HepG2 (cell line): Measurements from ENCODE around the gene AGO4.

Experiments used
- ATF7 ChIP-seq, 2 experiments: fragments of 450-650 bp in 1 of 2; sonication (generic) in 1 of 2; formaldehyde crosslinking in 1 of 2; IDR thresholded peaks; 2 replicates each; pipeline versions ENCODE4 v1.4.0 to v1.6.1; 2016 to 2020; ENCODE audit warnings: antibody characterized with exemption in 1 of 2, mild to moderate bottlenecking in 1 of 2, missing genetic modification reagents in 1 of 2
- CTCF ChIP-seq: sonication (generic); formaldehyde crosslinking; IDR thresholded peaks from 2 replicates; pipeline ENCODE4 v1.5.0; 2020; ENCODE audit warnings: mild to moderate bottlenecking, missing genetic modification reagents, moderate library complexity

GRCh38 chr1:35893051-35893879 is 85.4 kb downstream of the AGO4 start:
- TF ChIP-seq CTCF (CRISPR knock-in tag) (no peak), ATF7 (IDR thresholded peaks at IDR 0.05) (no peak), ATF7 (CRISPR knock-in tag; IDR thresholded peaks at IDR 0.05) (no peak)
